Epithelial cell of proximal tubule (primary cell): Measurements from ENCODE around the gene PATL1. TPM values are rescaled to one million over a fixed set of nuclear protein-coding genes. Genes with fewer than 3 reads are reported as not detected.

Experiments used
- DNase-seq: peaks from one replicate; pipeline ENCODE4 v3.0.0-alpha.2; 2011; ENCODE audit warnings: low read depth
- H3K4me3 ChIP-seq: 2 replicates; pipeline ENCODE4 v1.5.1; 2011; ENCODE audit warnings: low read depth, mild to moderate bottlenecking, low read length
- CTCF ChIP-seq: conservative IDR thresholded peaks from 2 replicates; pipeline ENCODE4 v1.5.1; 2012; ENCODE audit warnings: low read depth, mild to moderate bottlenecking, low read length
- total RNA-seq: library from RNA; depleted of rRNA; stranded (reverse); fragments of >200 nt; gene quantifications from 2 replicates; pipeline ENCODE4 v1.2.3, GENCODE V29; 2015

PATL1 gene
- total RNA-seq, 1 donor from 2014 or later: 21.9 TPM

GRCh38 chr11:59673291-59673690 lies 4.5 kb upstream of the PATL1 start:
- DNase-seq: no peak
- TF ChIP-seq CTCF: no peak
- no peak overlapping the region for H3K4me3 ChIP-seq

- no peak overlapping the region for H3K4me3 ChIP-seq
- no peak for DNase-seq
- no peak for TF ChIP-seq CTCF
Observed at GRCh38 chr11:59671471-59671870, 2.6 kb upstream of the PATL1 start.

GRCh38 chr11:59669611-59670009 lies 773 bp upstream of the PATL1 start:
- TF ChIP-seq CTCF: no peak
- DNase-seq: no peak
- peak overlapping the region; percentile 87 for H3K4me3 ChIP-seq

GRCh38 chr11:59668188-59668949 lies 468 bp downstream of the PATL1 start:
- H3K4me3 ChIP-seq: peak overlapping the region; percentile 87
- no peak for DNase-seq
- no peak for TF ChIP-seq CTCF

GRCh38 chr11:59667812-59668187 lies 1.0 kb downstream of the PATL1 start:
- no peak for DNase-seq
- no peak for TF ChIP-seq CTCF
- H3K4me3 ChIP-seq: peak overlapping the region; percentile 87

GRCh38 chr11:59666969-59667368 lies 1.9 kb downstream of the PATL1 start:
- TF ChIP-seq CTCF: no peak
- DNase-seq: no peak
- peak overlapping the region; percentile 87 for H3K4me3 ChIP-seq

- DNase-seq: no peak
- no peak overlapping the region for H3K4me3 ChIP-seq
- TF ChIP-seq CTCF: no peak
Observed at GRCh38 chr11:59660621-59661020, 8.2 kb downstream of the PATL1 start.
